Mucosa of descending colon (tissue), 3 donors: Measurements from ENCODE around the gene MYCN. TPM values are rescaled to one million over a fixed set of nuclear protein-coding genes. Genes with fewer than 3 reads are reported as not detected.
"Not testable (repeated sequence)": the region's sequence is repeated elsewhere in the genome, so short reads cannot be mapped to it uniquely, and the experiment has no call there.

Experiments used
- ATAC-seq: fragments of 200-7000 bp; cut with Tn5 transposase; one replicate; pipeline ENCODE4 v1.9.1; 2020; ENCODE audit warnings: mild to moderate bottlenecking, moderate library complexity
- DNase-seq, 3 donors: peaks; one replicate each; pipeline ENCODE4 v3.0.0-alpha.2; 2020
- H3K36me3 ChIP-seq: fragments of 200-600 bp; one replicate; pipeline ENCODE4 v1.8.0; 2021; ENCODE audit warnings: low read depth, mild to moderate bottlenecking
- H3K4me1 ChIP-seq: fragments of 200-600 bp; one replicate; pipeline ENCODE4 v1.8.0; 2021; ENCODE audit warnings: low read depth, mild to moderate bottlenecking
- H3K4me3 ChIP-seq: fragments of 200-600 bp; one replicate; pipeline ENCODE4 v1.8.0; 2021; ENCODE audit warnings: mild to moderate bottlenecking
- H3K9me3 ChIP-seq: fragments of 200-600 bp; one replicate; pipeline ENCODE4 v1.8.0; 2021; ENCODE audit warnings: mild to moderate bottlenecking
- CTCF ChIP-seq: fragments of 200-600 bp; IDR thresholded peaks from one replicate; pipeline ENCODE4 v1.8.0; 2022; ENCODE audit warnings: antibody characterized with exemption, mild to moderate bottlenecking
- intact Hi-C, 2 donors: fragments of 100-400 bp; cut with DNase I in 1 of 2; cut with micrococcal nuclease in 1 of 2; formaldehyde crosslinking; loops; one replicate each; pipeline versions ENCODE4 v1.11.0 to v1.11.1; 2022; cut with DNase I, micrococcal nuclease
- total RNA-seq, 3 donors: library from RNA; stranded (reverse); fragmentation: NEBNext Ultra II Directional in 2 of 3; extraction: Animal tissue kit (Norgen Biotek cat#: 25700) in 2 of 3; gene quantifications; one replicate each; pipeline versions ENCODE4 v1.2.1 to v1.2.4, GENCODE V29; 2021 to 2023
- donor health status: DM: no; HTN: no; CAD: no; lungs with moderate emphysema.
- donor health status: DM: no; HTN: no; CAD: no.
- donor health status: DM: no; HTN: yes; CAD: no.

MYCN gene
- total RNA-seq, 3 donors from 2014 or later: 0.52 to 1.1 (median 1.1) TPM

GRCh38 chr2:15909736-15910135, 30.6 kb upstream of the MYCN start:
- no peak overlapping the region for H3K4me3 ChIP-seq
- DNase-seq (no peak), ATAC-seq (no peak)
- no peak for TF ChIP-seq CTCF
- H3K4me1 ChIP-seq: no peaks in the 10 kb centered on the region
- no peaks in the 10 kb centered on the region for H3K36me3 ChIP-seq
- H3K9me3 ChIP-seq: no peaks in the 10 kb centered on the region
- intact Hi-C loops: no loop called here

- intact Hi-C loops, H3K4me3 ChIP-seq, ATAC-seq, H3K9me3 ChIP-seq, H3K36me3 ChIP-seq, DNase-seq, H3K4me1 ChIP-seq: not testable (repeated sequence)
These were observed 29.1 kb upstream of the MYCN start for GRCh38 chr2:15911270-15911669.

- no peak for DNase-seq
- intact Hi-C loops: no loop called here
- Histone ChIP-seq H3K4me1 (no peaks in the 10 kb centered on the region), H3K4me3 (no peak overlapping the region), H3K36me3 (no peaks in the 10 kb centered on the region), H3K9me3 (no peaks in the 10 kb centered on the region)
- no peak for TF ChIP-seq CTCF
- ATAC-seq: no peak
These were observed 28.7 kb upstream of the MYCN start for GRCh38 chr2:15911686-15912085.

GRCh38 chr2:15912203-15912602, 28.1 kb upstream of the MYCN start:
- no peak for TF ChIP-seq CTCF
- DNase-seq (no peak), ATAC-seq (peak; percentile 31)
- H3K36me3 ChIP-seq: no peaks in the 10 kb centered on the region
- intact Hi-C loops: no loop called here
- no peak overlapping the region for H3K4me3 ChIP-seq
- H3K4me1 ChIP-seq: no peaks in the 10 kb centered on the region
- H3K9me3 ChIP-seq: no peaks in the 10 kb centered on the region

- intact Hi-C loops: no loop called here
- DNase-seq: no peak
- Histone ChIP-seq H3K4me3 (no peak overlapping the region), H3K4me1 (no peaks in the 10 kb centered on the region), H3K9me3 (no peaks in the 10 kb centered on the region), H3K36me3 (no peaks in the 10 kb centered on the region)
- no peak for TF ChIP-seq CTCF
- ATAC-seq: no peak
These were observed 27.2 kb upstream of the MYCN start for GRCh38 chr2:15913146-15913545.

- ATAC-seq (no peak), DNase-seq (no peak)
- no peak for TF ChIP-seq CTCF
- Histone ChIP-seq H3K9me3 (no peaks in the 10 kb centered on the region), H3K36me3 (no peaks in the 10 kb centered on the region), H3K4me1 (no peaks in the 10 kb centered on the region), H3K4me3 (no peak overlapping the region)
- intact Hi-C loops: no loop called here
These were observed 25.6 kb upstream of the MYCN start for GRCh38 chr2:15914596-15915385.

GRCh38 chr2:15915546-15915945, 24.8 kb upstream of the MYCN start:
- DNase-seq, H3K4me1 ChIP-seq, ATAC-seq, H3K4me3 ChIP-seq, H3K36me3 ChIP-seq, H3K9me3 ChIP-seq, intact Hi-C loops: not testable (repeated sequence)
